ENCODE data around the gene EXO1.

DNA sequence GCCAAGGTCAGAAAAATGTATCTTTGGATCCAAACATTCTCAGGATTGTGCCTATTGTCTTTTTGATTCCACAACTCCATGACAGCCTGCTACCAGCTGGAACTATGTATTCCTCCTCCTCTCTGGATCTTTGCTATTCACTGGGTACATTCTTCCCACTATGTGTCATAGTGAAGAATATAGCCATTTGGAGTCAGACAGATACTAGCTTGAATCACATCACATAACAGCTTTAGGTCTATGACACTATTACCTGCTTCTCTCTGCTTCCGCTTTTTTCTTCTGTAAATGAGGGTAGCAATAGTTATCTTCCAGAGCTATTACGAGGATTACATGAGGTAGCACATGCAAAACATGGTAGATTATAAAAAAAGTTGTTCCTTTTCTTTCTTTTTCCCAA is 5.4 kb upstream of the EXO1 start:
- TF ChIP-seq, protein P1, sequence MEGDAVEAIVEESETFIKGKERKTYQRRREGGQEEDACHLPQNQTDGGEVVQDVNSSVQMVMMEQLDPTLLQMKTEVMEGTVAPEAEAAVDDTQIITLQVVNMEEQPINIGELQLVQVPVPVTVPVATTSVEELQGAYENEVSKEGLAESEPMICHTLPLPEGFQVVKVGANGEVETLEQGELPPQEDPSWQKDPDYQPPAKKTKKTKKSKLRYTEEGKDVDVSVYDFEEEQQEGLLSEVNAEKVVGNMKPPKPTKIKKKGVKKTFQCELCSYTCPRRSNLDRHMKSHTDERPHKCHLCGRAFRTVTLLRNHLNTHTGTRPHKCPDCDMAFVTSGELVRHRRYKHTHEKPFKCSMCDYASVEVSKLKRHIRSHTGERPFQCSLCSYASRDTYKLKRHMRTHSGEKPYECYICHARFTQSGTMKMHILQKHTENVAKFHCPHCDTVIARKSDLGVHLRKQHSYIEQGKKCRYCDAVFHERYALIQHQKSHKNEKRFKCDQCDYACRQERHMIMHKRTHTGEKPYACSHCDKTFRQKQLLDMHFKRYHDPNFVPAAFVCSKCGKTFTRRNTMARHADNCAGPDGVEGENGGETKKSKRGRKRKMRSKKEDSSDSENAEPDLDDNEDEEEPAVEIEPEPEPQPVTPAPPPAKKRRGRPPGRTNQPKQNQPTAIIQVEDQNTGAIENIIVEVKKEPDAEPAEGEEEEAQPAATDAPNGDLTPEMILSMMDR (IDR thresholded peaks at IDR 0.05), result no peak
- no peak for TF ChIP-seq POLR2A (IDR thresholded peaks at IDR 0.05)

Data from Peyer's patch (tissue), 4 donors.